GM23338 (cell line): ENCODE results near the gene ESRRB.

Experiments used
- EZH2 ChIP-seq: fragments of 200-600 bp; sonication (generic); IDR thresholded peaks from one replicate; pipeline ENCODE4 v1.8.0; 2017; ENCODE audit warnings: antibody characterized with exemption, mild to moderate bottlenecking, low read depth; ENCODE audit not compliant: unreplicated experiment
- EZH2phosphoT487 ChIP-seq: fragments of 200-600 bp; sonication (generic); IDR thresholded peaks from one replicate; pipeline ENCODE4 v1.8.1; 2018; ENCODE audit warnings: antibody characterized with exemption; ENCODE audit not compliant: unreplicated experiment
- NANOG ChIP-seq: IDR thresholded peaks from 2 replicates; pipeline ENCODE4 v1.6.1; 2016; ENCODE audit warnings: antibody characterized with exemption, borderline replicate concordance
- TF ChIP-seq, protein P1 (sequence below), 2 experiments: fragments of 200-600 bp in 1 of 2; sonication (generic) in 1 of 2; conservative IDR thresholded peaks; 2 replicates each; pipeline versions ENCODE4 v1.5.1 to v1.6.1; 2016 to 2017; ENCODE audit warnings: antibody characterized with exemption in 2 of 2, low read depth in 2 of 2, mild to moderate bottlenecking in 2 of 2, moderate library complexity in 1 of 2
- TF ChIP-seq, protein P2 (sequence below): IDR thresholded peaks from one replicate; pipeline ENCODE4 v1.6.1; 2018; ENCODE audit warnings: antibody characterized with exemption; ENCODE audit not compliant: unreplicated experiment

DNA sequence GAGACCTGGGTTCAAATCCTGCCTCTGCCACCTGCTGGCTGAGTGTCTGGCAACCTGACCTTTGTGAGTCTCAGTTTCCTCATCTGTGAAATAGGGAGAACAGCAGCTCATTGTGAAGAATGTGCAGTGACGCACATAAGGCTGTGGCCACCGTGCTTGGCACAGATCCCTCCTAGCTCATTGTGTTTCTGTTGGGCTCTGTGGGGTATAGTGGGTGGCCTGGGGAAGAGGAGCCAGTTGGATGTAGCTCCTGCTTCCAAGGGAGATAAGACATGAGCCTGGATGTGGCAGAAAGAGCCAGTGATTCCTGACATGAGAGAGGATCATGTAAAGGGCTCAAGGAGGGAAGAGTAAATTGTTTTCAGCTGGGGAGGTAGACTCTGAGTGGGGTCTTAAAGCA lies 120.0 kb downstream of the ESRRB start:
- TF ChIP-seq, protein P1, sequence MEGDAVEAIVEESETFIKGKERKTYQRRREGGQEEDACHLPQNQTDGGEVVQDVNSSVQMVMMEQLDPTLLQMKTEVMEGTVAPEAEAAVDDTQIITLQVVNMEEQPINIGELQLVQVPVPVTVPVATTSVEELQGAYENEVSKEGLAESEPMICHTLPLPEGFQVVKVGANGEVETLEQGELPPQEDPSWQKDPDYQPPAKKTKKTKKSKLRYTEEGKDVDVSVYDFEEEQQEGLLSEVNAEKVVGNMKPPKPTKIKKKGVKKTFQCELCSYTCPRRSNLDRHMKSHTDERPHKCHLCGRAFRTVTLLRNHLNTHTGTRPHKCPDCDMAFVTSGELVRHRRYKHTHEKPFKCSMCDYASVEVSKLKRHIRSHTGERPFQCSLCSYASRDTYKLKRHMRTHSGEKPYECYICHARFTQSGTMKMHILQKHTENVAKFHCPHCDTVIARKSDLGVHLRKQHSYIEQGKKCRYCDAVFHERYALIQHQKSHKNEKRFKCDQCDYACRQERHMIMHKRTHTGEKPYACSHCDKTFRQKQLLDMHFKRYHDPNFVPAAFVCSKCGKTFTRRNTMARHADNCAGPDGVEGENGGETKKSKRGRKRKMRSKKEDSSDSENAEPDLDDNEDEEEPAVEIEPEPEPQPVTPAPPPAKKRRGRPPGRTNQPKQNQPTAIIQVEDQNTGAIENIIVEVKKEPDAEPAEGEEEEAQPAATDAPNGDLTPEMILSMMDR (conservative IDR thresholded peaks at IDR 0.05; ENCODE audit: low read depth in 2 of 2), result no peak
- TF ChIP-seq, protein P2, sequence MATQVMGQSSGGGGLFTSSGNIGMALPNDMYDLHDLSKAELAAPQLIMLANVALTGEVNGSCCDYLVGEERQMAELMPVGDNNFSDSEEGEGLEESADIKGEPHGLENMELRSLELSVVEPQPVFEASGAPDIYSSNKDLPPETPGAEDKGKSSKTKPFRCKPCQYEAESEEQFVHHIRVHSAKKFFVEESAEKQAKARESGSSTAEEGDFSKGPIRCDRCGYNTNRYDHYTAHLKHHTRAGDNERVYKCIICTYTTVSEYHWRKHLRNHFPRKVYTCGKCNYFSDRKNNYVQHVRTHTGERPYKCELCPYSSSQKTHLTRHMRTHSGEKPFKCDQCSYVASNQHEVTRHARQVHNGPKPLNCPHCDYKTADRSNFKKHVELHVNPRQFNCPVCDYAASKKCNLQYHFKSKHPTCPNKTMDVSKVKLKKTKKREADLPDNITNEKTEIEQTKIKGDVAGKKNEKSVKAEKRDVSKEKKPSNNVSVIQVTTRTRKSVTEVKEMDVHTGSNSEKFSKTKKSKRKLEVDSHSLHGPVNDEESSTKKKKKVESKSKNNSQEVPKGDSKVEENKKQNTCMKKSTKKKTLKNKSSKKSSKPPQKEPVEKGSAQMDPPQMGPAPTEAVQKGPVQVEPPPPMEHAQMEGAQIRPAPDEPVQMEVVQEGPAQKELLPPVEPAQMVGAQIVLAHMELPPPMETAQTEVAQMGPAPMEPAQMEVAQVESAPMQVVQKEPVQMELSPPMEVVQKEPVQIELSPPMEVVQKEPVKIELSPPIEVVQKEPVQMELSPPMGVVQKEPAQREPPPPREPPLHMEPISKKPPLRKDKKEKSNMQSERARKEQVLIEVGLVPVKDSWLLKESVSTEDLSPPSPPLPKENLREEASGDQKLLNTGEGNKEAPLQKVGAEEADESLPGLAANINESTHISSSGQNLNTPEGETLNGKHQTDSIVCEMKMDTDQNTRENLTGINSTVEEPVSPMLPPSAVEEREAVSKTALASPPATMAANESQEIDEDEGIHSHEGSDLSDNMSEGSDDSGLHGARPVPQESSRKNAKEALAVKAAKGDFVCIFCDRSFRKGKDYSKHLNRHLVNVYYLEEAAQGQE, result no peak
- no peak for TF ChIP-seq EZH2phosphoT487
- TF ChIP-seq EZH2, result no peak
- TF ChIP-seq NANOG, result no peak
